VCaP (cell line): ENCODE data around the gene ACLY.
A peak's percentile ranks its signal among the peaks of the same experiment; 100 is the strongest.
"Not testable (repeated sequence)": the region's sequence is repeated elsewhere in the genome, so short reads cannot be mapped to it uniquely, and the experiment has no call there.

Source experiments
- H3K27ac ChIP-seq: fragments of 450-650 bp; 2 replicates; pipeline ENCODE4 v1.5.1; 2017
- CTCF ChIP-seq: fragments of 450-650 bp; conservative IDR thresholded peaks from 2 replicates; pipeline ENCODE4 v1.5.1; 2017; ENCODE audit warnings: mild to moderate bottlenecking, moderate library complexity

ACLY gene

GRCh38 chr17:41864836-41865595 lies 53.7 kb downstream of the ACLY start, which contains the start of gene KLHL11:
KLHL11 (minus strand) TSS chr17:41865423; CDS start chr17:41865370, 53 bp downstream.
- peak within 1 kb of the TSS; percentile 86 for H3K27ac ChIP-seq
- peak; percentile 26 for TF ChIP-seq CTCF

DNA sequence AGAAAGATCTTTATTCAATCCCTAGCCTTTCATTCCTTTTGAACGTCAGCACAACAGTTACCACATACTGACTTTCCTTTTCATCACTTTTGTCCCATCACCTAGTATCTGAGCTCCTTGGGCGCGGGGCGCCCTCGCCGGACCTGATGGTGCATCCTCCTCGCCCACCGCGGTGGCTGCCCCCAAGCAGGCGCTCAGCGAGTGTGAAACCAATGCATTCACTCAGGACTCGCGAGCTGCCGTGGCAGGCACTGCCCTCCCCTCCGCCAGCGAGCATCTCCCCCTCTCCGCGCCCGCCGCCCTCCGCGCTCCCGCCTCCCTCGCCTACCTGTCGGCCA lies 54.3 kb downstream of the ACLY start:
- no peak for TF ChIP-seq CTCF
- H3K27ac ChIP-seq, result peak overlapping the region; percentile 86

- peak overlapping the region; percentile 86; the same call in 1 of the 2 replicates for H3K27ac ChIP-seq
- TF ChIP-seq CTCF, result no peak
Measured at GRCh38 chr17:41863074-41863848, 55.5 kb downstream of the ACLY start.

- no peak for TF ChIP-seq CTCF
- no peak overlapping the region for H3K27ac ChIP-seq
Measured at GRCh38 chr17:41860254-41860931, 58.4 kb downstream of the ACLY start.

- H3K27ac ChIP-seq, result not testable (repeated sequence)
Measured at GRCh38 chr17:41851382-41851781, 67.4 kb downstream of the ACLY start.

DNA sequence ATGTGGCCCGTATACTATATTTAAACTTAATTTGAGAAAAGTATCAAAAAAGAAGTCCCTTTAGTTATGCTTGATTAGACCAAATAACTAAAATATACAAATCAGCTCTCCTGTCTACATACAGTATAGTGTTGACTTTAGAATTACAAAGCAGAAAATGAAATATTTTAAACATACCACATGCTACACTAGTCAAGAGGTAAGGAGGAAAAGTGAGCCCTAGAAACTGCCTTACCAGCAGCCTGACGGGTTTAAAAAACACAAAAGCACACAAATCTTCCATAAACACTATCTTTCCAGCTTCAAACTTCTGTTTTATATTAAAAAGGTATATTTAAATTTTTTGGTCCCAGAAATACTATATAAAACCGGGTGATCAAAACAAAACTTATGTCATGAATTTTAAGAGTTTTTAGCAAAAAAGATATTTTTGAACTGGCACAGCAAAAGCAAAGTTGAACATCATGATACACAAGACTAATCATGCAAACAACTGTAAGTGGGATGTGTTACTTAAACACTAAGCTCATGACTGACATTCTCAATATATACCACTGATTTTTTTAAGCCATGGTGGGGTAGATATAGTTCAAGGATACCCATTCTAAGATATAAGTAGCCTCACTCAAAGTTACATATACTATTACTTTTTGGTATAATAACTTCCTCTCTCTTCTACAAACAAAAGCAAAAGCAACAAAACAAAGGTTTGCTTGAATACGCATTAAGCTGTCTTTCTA lies 69.3 kb downstream of the ACLY start:
- no peak for TF ChIP-seq CTCF
- H3K27ac ChIP-seq, result no peak overlapping the region

DNA sequence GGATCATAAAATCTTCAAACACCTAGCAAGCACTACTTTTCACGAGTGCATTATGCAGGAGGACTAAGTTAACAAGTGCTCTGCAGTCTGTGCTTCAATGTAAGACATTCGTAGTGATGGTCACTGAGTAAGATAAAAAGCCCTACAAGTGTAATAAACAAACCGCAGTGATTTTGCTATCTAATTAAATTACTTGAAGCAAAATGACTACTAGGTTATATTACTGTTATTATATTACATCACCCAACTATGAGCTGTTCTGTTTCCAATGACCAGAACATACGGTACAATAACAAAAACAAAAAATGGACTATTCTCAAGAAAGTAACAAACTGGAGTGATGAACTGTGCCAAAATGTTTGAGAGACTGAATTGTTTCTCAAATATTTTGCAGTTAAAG lies 70.0 kb downstream of the ACLY start:
- no peak for TF ChIP-seq CTCF
- H3K27ac ChIP-seq, result no peak overlapping the region
